Endothelial cell of umbilical vein (primary cell): Measurements from ENCODE around the gene PLXNA3.

Experiments used
- EZH2 ChIP-seq: IDR thresholded peaks from 2 replicates; pipeline ENCODE4 v1.6.1; 2012; ENCODE audit warnings: borderline replicate concordance, low read depth, mild to moderate bottlenecking, moderate library complexity, low read length, inconsistent platforms; ENCODE audit not compliant: severe bottlenecking
- MYC ChIP-seq: IDR thresholded peaks from one replicate; pipeline ENCODE4 v1.6.1; 2011; ENCODE audit warnings: mild to moderate bottlenecking, low read depth, low read length
- POLR2A ChIP-seq: IDR thresholded peaks from 2 replicates; pipeline ENCODE4 v1.6.1; 2012; ENCODE audit warnings: low read depth, mild to moderate bottlenecking, control low read depth, low read length
- TF ChIP-seq, protein P1 (sequence below), 2 donors: IDR thresholded peaks; 1 replicate in 1 of 2; 2 replicates in 1 of 2; pipeline ENCODE4 v1.5.1; 2011; ENCODE audit warnings: low read length in 2 of 2, mild to moderate bottlenecking in 2 of 2, moderate library complexity in 2 of 2, control low read depth in 1 of 2, inconsistent platforms in 1 of 2, low read depth in 1 of 2; ENCODE audit not compliant: insufficient read depth in 1 of 2; ENCODE audit errors: extremely low read depth in 1 of 2

DNA sequence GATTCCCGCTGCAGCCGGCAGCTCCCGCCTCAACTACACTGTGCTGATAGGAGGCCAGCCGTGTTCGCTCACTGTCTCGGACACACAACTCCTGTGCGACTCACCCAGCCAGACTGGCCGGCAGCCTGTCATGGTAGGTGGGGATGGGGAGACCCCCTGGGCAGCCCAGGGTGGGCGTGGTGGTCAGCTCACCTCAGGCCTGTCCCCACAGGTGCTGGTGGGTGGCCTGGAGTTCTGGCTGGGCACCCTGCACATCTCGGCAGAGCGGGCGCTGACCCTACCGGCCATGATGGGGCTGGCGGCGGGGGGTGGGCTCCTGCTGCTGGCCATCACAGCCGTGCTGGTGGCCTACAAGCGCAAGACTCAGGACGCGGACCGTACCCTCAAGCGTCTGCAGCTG, 9.5 kb downstream of the PLXNA3 start:
- TF ChIP-seq, protein P1, sequence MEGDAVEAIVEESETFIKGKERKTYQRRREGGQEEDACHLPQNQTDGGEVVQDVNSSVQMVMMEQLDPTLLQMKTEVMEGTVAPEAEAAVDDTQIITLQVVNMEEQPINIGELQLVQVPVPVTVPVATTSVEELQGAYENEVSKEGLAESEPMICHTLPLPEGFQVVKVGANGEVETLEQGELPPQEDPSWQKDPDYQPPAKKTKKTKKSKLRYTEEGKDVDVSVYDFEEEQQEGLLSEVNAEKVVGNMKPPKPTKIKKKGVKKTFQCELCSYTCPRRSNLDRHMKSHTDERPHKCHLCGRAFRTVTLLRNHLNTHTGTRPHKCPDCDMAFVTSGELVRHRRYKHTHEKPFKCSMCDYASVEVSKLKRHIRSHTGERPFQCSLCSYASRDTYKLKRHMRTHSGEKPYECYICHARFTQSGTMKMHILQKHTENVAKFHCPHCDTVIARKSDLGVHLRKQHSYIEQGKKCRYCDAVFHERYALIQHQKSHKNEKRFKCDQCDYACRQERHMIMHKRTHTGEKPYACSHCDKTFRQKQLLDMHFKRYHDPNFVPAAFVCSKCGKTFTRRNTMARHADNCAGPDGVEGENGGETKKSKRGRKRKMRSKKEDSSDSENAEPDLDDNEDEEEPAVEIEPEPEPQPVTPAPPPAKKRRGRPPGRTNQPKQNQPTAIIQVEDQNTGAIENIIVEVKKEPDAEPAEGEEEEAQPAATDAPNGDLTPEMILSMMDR (IDR thresholded peaks at IDR 0.05; ENCODE audit: extremely low read depth in 1 of 2, insufficient read depth in 1 of 2, low read depth in 1 of 2, low read length in 2 of 2), result no peak
- no peak for TF ChIP-seq POLR2A
- no peak for TF ChIP-seq EZH2
- no peak for TF ChIP-seq MYC
